K562 (cell line): ENCODE results near the gene MED20. TPM values are rescaled to one million over a fixed set of nuclear protein-coding genes. Genes with fewer than 3 reads are reported as not detected.

Experiments used
- CAMTA2 ChIP-seq: fragments of 250-450 bp; sonication (Bioruptor Pico); conservative IDR thresholded peaks from 2 replicates; pipeline ENCODE4 v1.5.1; 2022
- HBP1 ChIP-seq: fragments of 450-650 bp; formaldehyde crosslinking; IDR thresholded peaks from 2 replicates; pipeline ENCODE4 v1.4.0; 2022; ENCODE audit warnings: missing genetic modification characterization
- HDAC3 ChIP-seq: fragments of 450-650 bp; IDR thresholded peaks from 2 replicates; pipeline ENCODE4 v1.6.1; 2018; ENCODE audit warnings: borderline replicate concordance, mild to moderate bottlenecking, moderate library complexity; ENCODE audit not compliant: partially characterized antibody
- HDAC6 ChIP-seq: IDR thresholded peaks from 2 replicates; pipeline ENCODE4 v1.6.1; 2012; ENCODE audit warnings: low read depth, mild to moderate bottlenecking, control low read depth, inconsistent platforms, low read length, moderate library complexity
- HES1 ChIP-seq: fragments of 450-650 bp; IDR thresholded peaks from 2 replicates; pipeline ENCODE4 v1.6.1; 2016; ENCODE audit warnings: low read depth, mild to moderate bottlenecking, moderate library complexity
- ID3 ChIP-seq, 2 experiments: fragments of 250-450 bp in 1 of 2; fragments of 450-650 bp in 1 of 2; sonication (Bioruptor Pico) in 1 of 2; IDR thresholded peaks; 2 replicates each; pipeline versions ENCODE4 v1.6.1 to v1.8.0; 2016 to 2021; ENCODE audit warnings: mild to moderate bottlenecking in 2 of 2, moderate library complexity in 2 of 2, missing compliant biosample characterization in 1 of 2, missing genetic modification characterization in 1 of 2
- KLF16 ChIP-seq: IDR thresholded peaks from 2 replicates; pipeline ENCODE4 v1.6.1; 2016; ENCODE audit warnings: antibody characterized with exemption
- PKNOX1 ChIP-seq: fragments of 450-650 bp; IDR thresholded peaks from 2 replicates; pipeline ENCODE4 v1.6.1; 2016
- POLR2AphosphoS5 ChIP-seq: IDR thresholded peaks from 2 replicates; pipeline ENCODE4 v1.6.1; 2011; ENCODE audit warnings: mild to moderate bottlenecking, low read depth, low read length, moderate library complexity; ENCODE audit not compliant: control insufficient read depth, insufficient read depth
- SNAPC5 ChIP-seq: fragments of 250-450 bp; sonication (Bioruptor Pico); IDR thresholded peaks from 2 replicates; pipeline ENCODE4 v1.8.0; 2021; ENCODE audit warnings: moderate library complexity, mild to moderate bottlenecking, inconsistent platforms
- STAT6 ChIP-seq: sonication (generic); formaldehyde crosslinking; IDR thresholded peaks from 2 replicates; pipeline ENCODE4 v1.8.1; 2023; ENCODE audit warnings: mild to moderate bottlenecking, missing genetic modification reagents
- TEAD2 ChIP-seq: fragments of 450-650 bp; IDR thresholded peaks from 2 replicates; pipeline ENCODE4 v1.6.1; 2016; ENCODE audit warnings: missing genetic modification characterization, control low read depth, missing compliant biosample characterization
- ZHX1 ChIP-seq: fragments of 150-350 bp; conservative IDR thresholded peaks from 2 replicates; pipeline ENCODE4 v1.6.1; 2014; ENCODE audit warnings: low read length
- ZNF217 ChIP-seq: sonication (generic); formaldehyde crosslinking; IDR thresholded peaks from 2 replicates; pipeline ENCODE4 v1.8.0; 2022; ENCODE audit warnings: mild to moderate bottlenecking, missing genetic modification reagents
- ZNF41 ChIP-seq: fragments of 250-450 bp; sonication (Bioruptor Pico); conservative IDR thresholded peaks from 2 replicates; pipeline ENCODE4 v1.4.0; 2020; ENCODE audit warnings: mild to moderate bottlenecking
- ZNF436 ChIP-seq: fragments of 250-450, 450-650 bp; sonication (Bioruptor Pico); formaldehyde crosslinking; IDR thresholded peaks from 2 replicates; pipeline ENCODE4 v1.7.0; 2020; ENCODE audit warnings: mild to moderate bottlenecking
- ZNF699 ChIP-seq: fragments of 250-450 bp; sonication (Bioruptor Pico); IDR thresholded peaks from 2 replicates; pipeline ENCODE4 v1.8.0; 2021; ENCODE audit warnings: mild to moderate bottlenecking, moderate library complexity; ENCODE audit not compliant: insufficient replicate concordance
- polyA plus RNA-seq, 8 experiments: library from polyadenylated mRNA; depleted of rRNA in 4 of 8; stranded (reverse) in 5 of 8; unstranded in 3 of 8; fragments of >200 nt; fragmentation: Nextera tagmentation in 2 of 8; fragmentation: Illumina TruSeq in 1 of 8; extraction: Ambion mirVana in 2 of 8; extraction: Trizol in 1 of 8; gene quantifications; 2 replicates each; pipeline versions ENCODE4 v1.2.1 to v1.2.3, GENCODE V29; 2011 to 2014; ENCODE audit warnings: inconsistent platforms in 1 of 8, missing spikeins in 1 of 8
- total RNA-seq, 7 experiments: library from RNA; depleted of rRNA in 6 of 7; stranded (reverse); fragments of >200 nt in 6 of 7; fragmentation: Illumina TruSeq in 2 of 7; extraction: Trizol in 2 of 7; gene quantifications; 2 replicates each; pipeline versions ENCODE4 v1.2.1 to v1.2.3, GENCODE V29; 2011 to 2021; ENCODE audit warnings: low replicate concordance in 1 of 7

MED20 gene
- total and polyA plus RNA-seq, 9 of the 15 experiments (the other 6 are each of a cell fraction or from before 2014, with no cell fraction given): 27.3 to 80.9 (median 46.0) TPM

GRCh38 chr6:41942067-41942851, 21.3 kb upstream of the MED20 start (continued):
- TF ChIP-seq HDAC3 (no peak), STAT6 (CRISPR knock-in tag) (no peak), ID3 (CRISPR knock-in tag; IDR thresholded peaks at IDR 0.05) (no peak), ID3 (tag; IDR thresholded peaks at IDR 0.05) (peak; percentile 58; the same call in 1 of the 2 replicates), HES1 (no peak), PKNOX1 (peak; percentile 90), TEAD2 (tag) (no peak), POLR2AphosphoS5 (0 out of 2 replicates have a peak, but pooled peaks have one; percentile 5), ZNF217 (no peak), ZNF699 (CRISPR knock-in tag) (no peak), ZNF436 (CRISPR knock-in tag) (no peak), CAMTA2 (no peak), ZNF41 (CRISPR knock-in tag) (no peak), ZHX1 (no peak), SNAPC5 (CRISPR knock-in tag) (no peak), KLF16 (no peak), HBP1 (no peak), HDAC6 (no peak)
